Measurements from ENCODE around the gene MTHFD2L.

MTHFD2L gene

GRCh38 chr4:74152836-74153235 lies 5.1 kb upstream of the MTHFD2L start:
- H3K4me1 ChIP-seq (ENCODE audit: control insufficient read depth, insufficient read depth, low read length) = no peaks in the 10 kb centered on the region
- no peaks in the 10 kb centered on the region for H3K9me3 ChIP-seq (ENCODE audit: control insufficient read depth, insufficient read depth, low read depth, low read length)
- H3K36me3 ChIP-seq (ENCODE audit: control insufficient read depth in 2 of 2, insufficient read depth in 1 of 2, low read length in 2 of 2) = no peaks in the 10 kb centered on the region
- TF ChIP-seq KLF17 (tag by site-specific recombination; IDR thresholded peaks at IDR 0.05) (no peak), ZNF639 (tag by site-specific recombination; IDR thresholded peaks at IDR 0.05) (no peak), ZNF629 (tag by site-specific recombination; IDR thresholded peaks at IDR 0.05) (no peak), ZNF426 (tag by site-specific recombination; IDR thresholded peaks at IDR 0.05) (no peak), ZBTB21 (tag by site-specific recombination; IDR thresholded peaks at IDR 0.05) (no peak), ZNF19 (tag by site-specific recombination; IDR thresholded peaks at IDR 0.05; ENCODE audit: low read depth) (no peak), ZNF518A (tag by site-specific recombination; conservative IDR thresholded peaks at IDR 0.05; ENCODE audit: low read depth) (no peak), ZNF391 (tag by site-specific recombination; IDR thresholded peaks at IDR 0.05; ENCODE audit: borderline replicate concordance, low read depth) (no peak)
- no peak overlapping the region for H3K27ac ChIP-seq (ENCODE audit: extremely low read depth, low read depth, low read length)
- POLR2A ChIA-PET = no interaction called here
- CTCF ChIA-PET = interaction anchor here (1.0 kb wide), 1 partner anchor 13 kb away, joined by 3 read pairs; no protein-coding TSS in a partner anchor
- no peak overlapping the region for H3K4me3 ChIP-seq (ENCODE audit: low read depth, low read length)

GRCh38 chr4:74156521-74156920 lies 1.4 kb upstream of the MTHFD2L start:
- H3K9me3 ChIP-seq (ENCODE audit: control insufficient read depth, insufficient read depth, low read depth, low read length) = no peaks in the 10 kb centered on the region
- POLR2A ChIA-PET = no interaction called here
- TF ChIP-seq ZNF623 (tag by site-specific recombination; IDR thresholded peaks at IDR 0.05) = no peak
- no peak for TF ChIP-seq PRDM6 (tag by site-specific recombination; IDR thresholded peaks at IDR 0.05)
- TF ChIP-seq ZFP37 (tag by site-specific recombination; IDR thresholded peaks at IDR 0.05) = no peak
- no peak for TF ChIP-seq ZNF473 (tag by site-specific recombination; IDR thresholded peaks at IDR 0.05)
- TF ChIP-seq SP3 (tag by site-specific recombination; IDR thresholded peaks at IDR 0.05) = no peak
- TF ChIP-seq ZNF518A (tag by site-specific recombination; conservative IDR thresholded peaks at IDR 0.05; ENCODE audit: low read depth) = no peak
- TF ChIP-seq ZNF174 (tag by site-specific recombination; IDR thresholded peaks at IDR 0.05) = no peak
- TF ChIP-seq ZNF654 (tag by site-specific recombination; IDR thresholded peaks at IDR 0.05; ENCODE audit: low read depth) = no peak
- no peak for TF ChIP-seq ZFP69B (tag by site-specific recombination; IDR thresholded peaks at IDR 0.05)
- TF ChIP-seq ZBTB48 (tag by site-specific recombination; IDR thresholded peaks at IDR 0.05) = no peak
- no peak for TF ChIP-seq ZNF558 (tag by site-specific recombination; IDR thresholded peaks at IDR 0.05)
- TF ChIP-seq ZNF133 (tag by site-specific recombination; IDR thresholded peaks at IDR 0.05) = no peak
- TF ChIP-seq ZNF488 (tag by site-specific recombination; IDR thresholded peaks at IDR 0.05) = no peak
- H3K36me3 ChIP-seq (ENCODE audit: control insufficient read depth in 2 of 2, insufficient read depth in 1 of 2, low read length in 2 of 2) = peaks cover 0 to 18% of the 10 kb centered on the region in 2 experiments; a peak in 1 of 3 replicates
- no peaks in the 10 kb centered on the region for H3K4me1 ChIP-seq (ENCODE audit: control insufficient read depth, insufficient read depth, low read length)
- no peak overlapping the region for H3K4me3 ChIP-seq (ENCODE audit: low read depth, low read length)
- H3K27ac ChIP-seq (ENCODE audit: extremely low read depth, low read depth, low read length) = no peak overlapping the region
- CTCF ChIA-PET = no interaction called here
